A549 (cell line): ENCODE results near the gene SNX5. TPM values are rescaled to one million over a fixed set of nuclear protein-coding genes. Genes with fewer than 3 reads are reported as not detected.
A peak's percentile ranks its signal among the peaks of the same experiment; 100 is the strongest.

Source experiments
- ATAC-seq, 2 experiments: fragments of 200-7000 bp in 1 of 2; fragments of >200 bp in 1 of 2; cut with Nextera tagmentation in 1 of 2; cut with Tn5 transposase in 1 of 2; 3 replicates each; pipeline versions ENCODE4 v1.8.0 to v1.9.1; 2018 to 2020; ENCODE audit warnings: mild to moderate bottlenecking in 1 of 2, moderate library complexity in 1 of 2
- CTCF ChIA-PET: fragments of 300-600 bp; sonication (Branson Sonifier 250); formaldehyde crosslinking; extraction: SDS; loops from one replicate; lab custom pipeline; 2021; ENCODE audit warnings: antibody characterized with exemption, inconsistent platforms; lab: Yijun Ruan, JAX
- POLR2A ChIA-PET: fragments of 350-600 bp; formaldehyde crosslinking; extraction: SDS; loops from one replicate; lab custom pipeline; 2021; ENCODE audit warnings: antibody characterized with exemption, inconsistent platforms; lab: Yijun Ruan, JAX
- DNase-seq, 2 experiments: peaks; one replicate each; pipeline versions ENCODE4 v3.0.0 to v3.0.0-alpha.2; 2011 to 2016; ENCODE audit warnings: low read depth in 1 of 2, low spot score in 1 of 2
- FAIRE-seq: peaks from 2 replicates; lab custom pipeline; 2011; peaks lifted over from hg19 to GRCh38; lab: Jason Lieb, UNC
- H3K27ac ChIP-seq, 2 experiments: fragments of >200 bp; sonication (Bioruptor Twin); formaldehyde crosslinking; 3 replicates each; pipeline ENCODE4 v1.5.1; 2016 to 2017
- H3K4me1 ChIP-seq: fragments of >200 bp; sonication (Bioruptor Twin); formaldehyde crosslinking; 3 replicates; pipeline ENCODE4 v1.6.1; 2016
- H3K4me2 ChIP-seq: fragments of >200 bp; sonication (Bioruptor Twin); formaldehyde crosslinking; 3 replicates; pipeline ENCODE4 v1.6.1; 2016
- H3K4me3 ChIP-seq: fragments of >200 bp; sonication (Bioruptor Twin); formaldehyde crosslinking; 3 replicates; pipeline ENCODE4 v1.5.1; 2016
- H3K9me3 ChIP-seq: fragments of >200 bp; sonication (Bioruptor Twin); formaldehyde crosslinking; 3 replicates; pipeline ENCODE4 v1.6.1; 2016
- CBX2 ChIP-seq: fragments of 200-600 bp; sonication (generic); IDR thresholded peaks from 2 replicates; pipeline ENCODE4 v1.6.1; 2016; ENCODE audit warnings: low read depth, mild to moderate bottlenecking, borderline replicate concordance
- CHD2 ChIP-seq: fragments of 150-350 bp; IDR thresholded peaks from 2 replicates; pipeline ENCODE4 v1.6.1; 2014; ENCODE audit warnings: low read length; ENCODE audit not compliant: partially characterized antibody
- CHD4 ChIP-seq: fragments of 200-600 bp; sonication (generic); IDR thresholded peaks from 2 replicates; pipeline ENCODE4 v1.6.1; 2016; ENCODE audit warnings: antibody characterized with exemption, mild to moderate bottlenecking, borderline replicate concordance
- EHF ChIP-seq: fragments of 250-450 bp; sonication (Bioruptor Pico); IDR thresholded peaks from 2 replicates; pipeline ENCODE4 v1.5.0; 2020; ENCODE audit warnings: mild to moderate bottlenecking
- ELK1 ChIP-seq: fragments of 150-350 bp; IDR thresholded peaks from 2 replicates; pipeline ENCODE4 v1.6.1; 2014; ENCODE audit warnings: low read depth, mild to moderate bottlenecking, low read length
- EP300 ChIP-seq, 2 experiments: fragments of >200 bp; sonication (Bioruptor Twin); formaldehyde crosslinking; IDR thresholded peaks; 2 replicates in 1 of 2; 3 replicates in 1 of 2; pipeline ENCODE4 v1.6.1; 2016 to 2017
- ESRRA ChIP-seq: fragments of 150-350 bp; IDR thresholded peaks from 2 replicates; pipeline ENCODE4 v1.6.1; 2014; ENCODE audit warnings: mild to moderate bottlenecking, low read length, borderline replicate concordance
- FOSB ChIP-seq: fragments of 250-450 bp; sonication (Bioruptor Pico); IDR thresholded peaks from 2 replicates; pipeline ENCODE4 v1.5.0; 2020; ENCODE audit warnings: mild to moderate bottlenecking, moderate library complexity
- FOSL2 ChIP-seq, 2 experiments: fragments of 450-650 bp in 1 of 2; fragments of >200 bp in 1 of 2; sonication (Bioruptor Twin) in 1 of 2; formaldehyde crosslinking; IDR thresholded peaks; 2 replicates each; pipeline versions ENCODE4 v1.5.0 to v1.6.1; 2016 to 2020; ENCODE audit warnings: mild to moderate bottlenecking in 1 of 2, moderate library complexity in 1 of 2
- FOXS1 ChIP-seq: fragments of 250-450 bp; sonication (Bioruptor Pico); IDR thresholded peaks from 2 replicates; pipeline ENCODE4 v1.5.0; 2020; ENCODE audit warnings: mild to moderate bottlenecking, moderate library complexity
- HOXB13 ChIP-seq: fragments of 250-450 bp; sonication (Bioruptor Pico); IDR thresholded peaks from 2 replicates; pipeline ENCODE4 v1.5.0; 2020; ENCODE audit warnings: low read depth, mild to moderate bottlenecking, moderate library complexity
- JUNB ChIP-seq: fragments of >200 bp; sonication (Bioruptor Twin); formaldehyde crosslinking; IDR thresholded peaks from 2 replicates; pipeline ENCODE4 v1.6.1; 2016
- KDM5A ChIP-seq: fragments of 200-600 bp; sonication (generic); IDR thresholded peaks from 2 replicates; pipeline ENCODE4 v1.6.1; 2016; ENCODE audit warnings: antibody characterized with exemption, mild to moderate bottlenecking
- MAFK ChIP-seq: fragments of 450-650 bp; IDR thresholded peaks from 2 replicates; pipeline ENCODE4 v1.6.1; 2014; ENCODE audit not compliant: partially characterized antibody
- POLR2A ChIP-seq: IDR thresholded peaks from 2 replicates; pipeline ENCODE4 v1.6.1; 2012; ENCODE audit warnings: mild to moderate bottlenecking, low read length
- RARB ChIP-seq: fragments of 250-450 bp; sonication (Bioruptor Pico); IDR thresholded peaks from 2 replicates; pipeline ENCODE4 v1.8.0; 2021; ENCODE audit warnings: mild to moderate bottlenecking, moderate library complexity
- SMC3 ChIP-seq: fragments of >200 bp; sonication (Bioruptor Twin); formaldehyde crosslinking; IDR thresholded peaks from 3 replicates; pipeline ENCODE4 v1.6.1; 2018; ENCODE audit warnings: inconsistent platforms
- USF2 ChIP-seq: fragments of 450-650 bp; IDR thresholded peaks from 2 replicates; pipeline ENCODE4 v1.6.1; 2014; ENCODE audit warnings: antibody characterized with exemption
- ZC3H11A ChIP-seq: fragments of 450-650 bp; IDR thresholded peaks from 2 replicates; pipeline ENCODE4 v1.6.1; 2014; ENCODE audit warnings: antibody characterized with exemption, mild to moderate bottlenecking
- ZSCAN20 ChIP-seq: fragments of 250-450 bp; sonication (Bioruptor Pico); IDR thresholded peaks from 2 replicates; pipeline ENCODE4 v1.8.0; 2022; ENCODE audit warnings: mild to moderate bottlenecking, moderate library complexity
- WGBS: methylation state at CpG from one replicate; pipeline ENCODE4 v1.1.6; 2017; ENCODE audit errors: missing lambda C conversion rate; 5-methylcytosine and 5-hydroxymethylcytosine counted together
- polyA plus RNA-seq, 4 experiments: library from polyadenylated mRNA; depleted of rRNA in 3 of 4; stranded (reverse); fragments of >200 nt; fragmentation: RNase III in 1 of 4; extraction: RNeasy Plus Mini Kit Qiagen cat#74134 plus additional on column Dnase treatment in 1 of 4; gene quantifications; 2 replicates in 3 of 4; 3 replicates in 1 of 4; pipeline ENCODE4 v1.2.3, GENCODE V29; 2011 to 2017
- TF ChIP-seq, protein P1 (sequence below): fragments of >200 bp; sonication (Bioruptor Twin); formaldehyde crosslinking; IDR thresholded peaks from 3 replicates; pipeline ENCODE4 v1.5.1; 2016

Gene SNX5
- polyA plus RNA-seq, 2 of the 4 experiments (the other 2 are of a cell fraction): 225 to 342 TPM

DNA sequence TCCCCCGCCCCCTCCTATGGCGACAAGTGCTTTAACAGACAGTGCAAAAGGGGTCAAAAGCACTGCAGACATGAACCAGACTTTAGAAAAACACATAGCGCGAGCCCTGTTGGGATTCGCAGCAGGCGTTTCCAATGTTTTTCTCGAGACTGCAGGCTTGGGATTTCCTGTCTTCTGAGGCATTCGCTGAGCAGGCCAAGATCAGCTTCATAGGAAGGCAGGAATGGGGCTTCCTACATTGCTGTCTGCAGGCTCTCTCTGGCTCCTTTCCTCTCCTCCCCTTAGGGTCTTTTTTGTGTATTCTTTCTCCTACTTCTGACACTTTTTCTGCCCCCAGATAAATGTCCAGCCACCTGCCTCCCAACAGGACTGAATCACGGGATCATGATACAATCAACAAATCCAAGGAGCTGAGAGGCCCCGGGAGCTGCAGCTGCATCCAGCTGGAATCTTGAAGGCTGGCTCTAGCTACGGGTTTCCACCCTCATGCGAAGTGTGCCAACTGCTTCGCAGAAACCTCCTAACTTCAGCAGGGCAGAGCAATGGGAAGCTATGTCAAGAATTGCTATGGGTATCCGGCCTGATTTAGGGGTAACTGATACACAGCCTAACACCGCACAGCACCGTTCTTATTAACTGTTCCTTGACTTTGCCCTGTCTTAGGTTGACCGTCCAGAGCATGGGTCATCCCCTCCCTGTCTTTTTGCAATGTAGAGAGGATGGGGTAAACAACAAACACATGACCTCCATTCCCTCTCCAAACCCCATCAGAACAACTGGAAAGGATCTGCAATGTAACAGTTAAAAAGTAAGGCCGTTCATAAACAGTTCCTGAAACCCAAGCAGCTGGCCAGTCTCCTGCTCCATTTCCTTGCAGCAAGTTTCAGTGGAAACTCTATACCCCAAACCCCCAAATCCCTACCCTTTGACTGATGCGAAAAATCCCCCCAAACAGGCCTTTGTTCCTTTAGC is 31.5 kb downstream of the SNX5 start:
- Histone ChIP-seq H3K9me3 (no peaks in the 10 kb centered on the region), H3K4me1 (no peaks in the 10 kb centered on the region; the same call in 2 of the 3 replicates), H3K27ac (no peak overlapping the region), H3K4me3 (no peak overlapping the region)
- CTCF ChIA-PET: interaction anchor here (0.6 to 5.1 kb wide), 13 partner anchors 8 to 456 kb away, joined by 3 to 58 read pairs (median 4); partner anchors contain the start of genes MGME1, RRBP1 and SNX5
- no peak for FAIRE-seq
- no peak for TF ChIP-seq EP300 (IDR thresholded peaks at IDR 0.05)
- no peak for TF ChIP-seq SMC3
- TF ChIP-seq, protein P1, sequence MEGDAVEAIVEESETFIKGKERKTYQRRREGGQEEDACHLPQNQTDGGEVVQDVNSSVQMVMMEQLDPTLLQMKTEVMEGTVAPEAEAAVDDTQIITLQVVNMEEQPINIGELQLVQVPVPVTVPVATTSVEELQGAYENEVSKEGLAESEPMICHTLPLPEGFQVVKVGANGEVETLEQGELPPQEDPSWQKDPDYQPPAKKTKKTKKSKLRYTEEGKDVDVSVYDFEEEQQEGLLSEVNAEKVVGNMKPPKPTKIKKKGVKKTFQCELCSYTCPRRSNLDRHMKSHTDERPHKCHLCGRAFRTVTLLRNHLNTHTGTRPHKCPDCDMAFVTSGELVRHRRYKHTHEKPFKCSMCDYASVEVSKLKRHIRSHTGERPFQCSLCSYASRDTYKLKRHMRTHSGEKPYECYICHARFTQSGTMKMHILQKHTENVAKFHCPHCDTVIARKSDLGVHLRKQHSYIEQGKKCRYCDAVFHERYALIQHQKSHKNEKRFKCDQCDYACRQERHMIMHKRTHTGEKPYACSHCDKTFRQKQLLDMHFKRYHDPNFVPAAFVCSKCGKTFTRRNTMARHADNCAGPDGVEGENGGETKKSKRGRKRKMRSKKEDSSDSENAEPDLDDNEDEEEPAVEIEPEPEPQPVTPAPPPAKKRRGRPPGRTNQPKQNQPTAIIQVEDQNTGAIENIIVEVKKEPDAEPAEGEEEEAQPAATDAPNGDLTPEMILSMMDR: no peak
- TF ChIP-seq ZSCAN20: no peak
- no peak for TF ChIP-seq ZC3H11A
- TF ChIP-seq ESRRA: no peak
- TF ChIP-seq JUNB: no peak
- TF ChIP-seq KDM5A: no peak
- TF ChIP-seq, all 56 proteins: peak for 0
- ATAC-seq (peak in 1 of 2 experiments; percentile 19; a peak in 3 of 6 replicates), DNase-seq (no peak)
- WGBS: 76% methylated on average over 19 of the region's 19 CpGs
- no peak overlapping the region for H3K4me2 ChIP-seq
- POLR2A ChIA-PET: interaction anchor here (1.3 kb wide), 1 partner anchor 22 kb away, joined by 3 read pairs; no protein-coding TSS in a partner anchor

GRCh38 chr20:17936286-17936760 is 32.3 kb downstream of the SNX5 start:
- WGBS: 73% methylated on average over 8 of the region's 8 CpGs
- FAIRE-seq (no peak), DNase-seq (no peak), ATAC-seq (peak in 1 of 2 experiments; percentile 0; a peak in 2 of 6 replicates)
- no peak overlapping the region for H3K4me2 ChIP-seq
- ChIA-PET POLR2A (interaction anchor here (1.3 kb wide), 1 partner anchor 22 kb away, joined by 3 read pairs; no protein-coding TSS in a partner anchor), CTCF (interaction anchor here (0.6 to 5.1 kb wide), 3 partner anchors 255 to 455 kb away, joined by 3 to 58 read pairs (median 3); partner anchors contain the start of gene RRBP1)
- H3K4me3 ChIP-seq: no peak overlapping the region
- no peaks in the 10 kb centered on the region; the same call in 2 of the 3 replicates for H3K4me1 ChIP-seq
- TF ChIP-seq SMC3: no peak
- no peak for TF ChIP-seq HOXB13 (CRISPR knock-in tag)
- TF ChIP-seq CBX2: no peak
- TF ChIP-seq ELK1: no peak
- TF ChIP-seq CHD2: no peak
- TF ChIP-seq CHD4: no peak
- no peak for TF ChIP-seq FOSB
- no peak for TF ChIP-seq EHF (CRISPR knock-in tag)
- no peak for TF ChIP-seq POLR2A
- no peak for TF ChIP-seq ZC3H11A
- 0 out of 3 replicates have a peak, but pooled peaks cover 5% of the 10 kb centered on the region for H3K9me3 ChIP-seq
- H3K27ac ChIP-seq: no peak overlapping the region

- CTCF ChIA-PET: interaction anchor here (1.0 to 2.0 kb wide), 4 partner anchors 9 to 255 kb away, joined by 3 to 5 read pairs (median 4); partner anchors contain the start of gene SNX5
Observed at GRCh38 chr20:17935761-17936160, 32.8 kb downstream of the SNX5 start.

More at GRCh38 chr20:17935761-17936160, 32.8 kb downstream of the SNX5 start:
- no peak for FAIRE-seq
- DNase-seq: no peak
- no peak overlapping the region for H3K27ac ChIP-seq
- H3K4me2 ChIP-seq: no peak overlapping the region
- no peak overlapping the region for H3K4me3 ChIP-seq
- POLR2A ChIA-PET: no interaction called here
- WGBS: 92% methylated on average over 9 of the region's 9 CpGs
- no peaks in the 10 kb centered on the region; the same call in 2 of the 3 replicates for H3K4me1 ChIP-seq
- no peak for TF ChIP-seq FOSL2 (IDR thresholded peaks at IDR 0.05)
- no peak for TF ChIP-seq FOSL2 (CRISPR knock-in tag; IDR thresholded peaks at IDR 0.05)
- no peak for TF ChIP-seq EP300 (IDR thresholded peaks at IDR 0.05)
- no peak for TF ChIP-seq FOXS1
- TF ChIP-seq ELK1: no peak
- TF ChIP-seq MAFK: no peak
- TF ChIP-seq RARB: no peak
- no peak for TF ChIP-seq USF2
- 0 out of 3 replicates have a peak, but pooled peaks cover 6% of the 10 kb centered on the region for H3K9me3 ChIP-seq
- no peak for ATAC-seq
